ENCODE results near the gene CLEC4C. TPM values are rescaled to one million over a fixed set of nuclear protein-coding genes. Genes with fewer than 3 reads are reported as not detected.
"Not testable (repeated sequence)": the region's sequence is repeated elsewhere in the genome, so short reads cannot be mapped to it uniquely, and the experiment has no call there.

The CLEC4C gene
- total RNA-seq = not detected

- H3K27me3 Mint-ChIP-seq = no peaks in the 10 kb centered on the region
- no peak within 1 kb of the TSS for H3K4me3 Mint-ChIP-seq
- H3K4me1 Mint-ChIP-seq = no peaks in the 10 kb centered on the region
- peaks cover 4% of the 10 kb centered on the region for H3K9me3 Mint-ChIP-seq
- H3K27ac Mint-ChIP-seq = no peak within 1 kb of the TSS
- no peaks in the 10 kb centered on the region for H3K36me3 Mint-ChIP-seq
- no peak for DNase-seq
Measured at GRCh38 chr12:7747246-7747645, at the start of gene CLEC4C. Gene CLEC4C (minus strand): TSS chr12:7747375. CDS start chr12:7747348, 27 bp downstream.

- Mint-ChIP-seq H3K4me1 (no peaks in the 10 kb centered on the region), H3K27me3 (no peaks in the 10 kb centered on the region), H3K9me3 (no peaks in the 10 kb centered on the region), H3K4me3 (no peak overlapping the region), H3K36me3 (no peaks in the 10 kb centered on the region), H3K27ac (no peak overlapping the region)
- no peak for DNase-seq
Measured at GRCh38 chr12:7793211-7793610, 46.0 kb upstream of the CLEC4C start.

GRCh38 chr12:7788884-7789528, 41.8 kb upstream of the CLEC4C start, which contains the start of gene NANOG:
Gene NANOG (plus strand): TSS chr12:7789402. CDS start chr12:7789615, 213 bp downstream.
- H3K36me3 Mint-ChIP-seq = not testable (repeated sequence)

GRCh38 chr12:7788294-7788660, 41.1 kb upstream of the CLEC4C start:
- Mint-ChIP-seq H3K4me3 (no peak overlapping the region), H3K4me1 (no peaks in the 10 kb centered on the region), H3K36me3 (no peaks in the 10 kb centered on the region), H3K9me3 (no peaks in the 10 kb centered on the region), H3K27me3 (peaks cover 10% of the 10 kb centered on the region), H3K27ac (no peak overlapping the region)
- no peak for DNase-seq

More at GRCh38 chr12:7788884-7789528, 41.8 kb upstream of the CLEC4C start, which contains the start of gene NANOG:
- not testable (repeated sequence) for H3K27ac Mint-ChIP-seq, H3K27me3 Mint-ChIP-seq, H3K4me1 Mint-ChIP-seq, H3K9me3 Mint-ChIP-seq, H3K4me3 Mint-ChIP-seq, DNase-seq

- Mint-ChIP-seq H3K4me3 (no peak overlapping the region), H3K4me1 (no peaks in the 10 kb centered on the region), H3K27me3 (peaks cover 10% of the 10 kb centered on the region), H3K27ac (no peak overlapping the region), H3K9me3 (no peaks in the 10 kb centered on the region), H3K36me3 (no peaks in the 10 kb centered on the region)
- DNase-seq = no peak
Measured at GRCh38 chr12:7787574-7788293, 40.6 kb upstream of the CLEC4C start.

GRCh38 chr12:7784701-7785100, 37.5 kb upstream of the CLEC4C start:
- DNase-seq = no peak
- no peaks in the 10 kb centered on the region for H3K4me1 Mint-ChIP-seq
- H3K4me3 Mint-ChIP-seq = no peak overlapping the region
- no peaks in the 10 kb centered on the region for H3K9me3 Mint-ChIP-seq
- no peaks in the 10 kb centered on the region for H3K36me3 Mint-ChIP-seq
- peaks cover 10% of the 10 kb centered on the region for H3K27me3 Mint-ChIP-seq
- no peak overlapping the region for H3K27ac Mint-ChIP-seq

GRCh38 chr12:7783433-7783832, 36.3 kb upstream of the CLEC4C start:
- H3K4me3 Mint-ChIP-seq, H3K4me1 Mint-ChIP-seq, DNase-seq, H3K27me3 Mint-ChIP-seq, H3K9me3 Mint-ChIP-seq, H3K36me3 Mint-ChIP-seq, H3K27ac Mint-ChIP-seq: not testable (repeated sequence)

GRCh38 chr12:7782055-7782454, 34.9 kb upstream of the CLEC4C start:
- no peak overlapping the region for H3K4me3 Mint-ChIP-seq
- peaks cover 4% of the 10 kb centered on the region for H3K27me3 Mint-ChIP-seq

GRCh38 chr12:7781274-7781673, 34.1 kb upstream of the CLEC4C start:
- no peaks in the 10 kb centered on the region for H3K4me1 Mint-ChIP-seq
- no peaks in the 10 kb centered on the region for H3K27me3 Mint-ChIP-seq
- H3K27ac Mint-ChIP-seq = no peak overlapping the region
- no peak overlapping the region for H3K4me3 Mint-ChIP-seq
- H3K9me3 Mint-ChIP-seq = no peaks in the 10 kb centered on the region
- no peak for DNase-seq
- no peaks in the 10 kb centered on the region for H3K36me3 Mint-ChIP-seq

More at GRCh38 chr12:7782055-7782454, 34.9 kb upstream of the CLEC4C start:
- DNase-seq = no peak
- Mint-ChIP-seq H3K4me1 (no peaks in the 10 kb centered on the region), H3K27ac (no peak overlapping the region), H3K36me3 (no peaks in the 10 kb centered on the region), H3K9me3 (no peaks in the 10 kb centered on the region)

- no peaks in the 10 kb centered on the region for H3K4me1 Mint-ChIP-seq
- no peak for DNase-seq
- H3K27me3 Mint-ChIP-seq = no peaks in the 10 kb centered on the region
- H3K36me3 Mint-ChIP-seq = no peaks in the 10 kb centered on the region
- H3K4me3 Mint-ChIP-seq = no peak overlapping the region
- H3K9me3 Mint-ChIP-seq = no peaks in the 10 kb centered on the region
- H3K27ac Mint-ChIP-seq = no peak overlapping the region
Measured at GRCh38 chr12:7769999-7770398, 22.8 kb upstream of the CLEC4C start.

- Mint-ChIP-seq H3K36me3 (no peaks in the 10 kb centered on the region), H3K27me3 (peaks cover 3% of the 10 kb centered on the region), H3K4me3 (no peak overlapping the region), H3K9me3 (no peaks in the 10 kb centered on the region), H3K27ac (no peak overlapping the region), H3K4me1 (peaks cover 3% of the 10 kb centered on the region)
- no peak for DNase-seq
Measured at GRCh38 chr12:7758766-7759140, 11.6 kb upstream of the CLEC4C start.

- H3K4me1 Mint-ChIP-seq = peaks cover 3% of the 10 kb centered on the region
- no peaks in the 10 kb centered on the region for H3K27me3 Mint-ChIP-seq
- H3K4me3 Mint-ChIP-seq = no peak overlapping the region
- H3K9me3 Mint-ChIP-seq = no peaks in the 10 kb centered on the region
- no peak overlapping the region for H3K27ac Mint-ChIP-seq
- no peak for DNase-seq
- H3K36me3 Mint-ChIP-seq = no peaks in the 10 kb centered on the region
Measured at GRCh38 chr12:7756993-7757392, 9.8 kb upstream of the CLEC4C start.

GRCh38 chr12:7755668-7756067, 8.5 kb upstream of the CLEC4C start:
- not testable (repeated sequence) for H3K4me1 Mint-ChIP-seq, H3K4me3 Mint-ChIP-seq, H3K27me3 Mint-ChIP-seq, H3K27ac Mint-ChIP-seq, H3K9me3 Mint-ChIP-seq, H3K36me3 Mint-ChIP-seq
- DNase-seq = peak; percentile 15

GRCh38 chr12:7751941-7752922, 5.1 kb upstream of the CLEC4C start:
- not testable (repeated sequence) for H3K27me3 Mint-ChIP-seq, H3K4me1 Mint-ChIP-seq, H3K9me3 Mint-ChIP-seq, DNase-seq, H3K27ac Mint-ChIP-seq, H3K36me3 Mint-ChIP-seq, H3K4me3 Mint-ChIP-seq

GRCh38 chr12:7751394-7751793, 4.2 kb upstream of the CLEC4C start:
- peaks cover 3% of the 10 kb centered on the region for H3K4me1 Mint-ChIP-seq
- no peak overlapping the region for H3K4me3 Mint-ChIP-seq
- no peaks in the 10 kb centered on the region for H3K36me3 Mint-ChIP-seq
- H3K9me3 Mint-ChIP-seq = no peaks in the 10 kb centered on the region
- H3K27me3 Mint-ChIP-seq = no peaks in the 10 kb centered on the region
- no peak overlapping the region for H3K27ac Mint-ChIP-seq
- no peak for DNase-seq

Measured in activated naive CD8-positive, alpha-beta T cell treated with anti-CD3 and anti-CD28 coated beads for 36 hours (primary cell).